Kidney (tissue), 14 donors: ENCODE data around the gene SLC6A15. TPM values are rescaled to one million over a fixed set of nuclear protein-coding genes. Genes with fewer than 3 reads are reported as not detected.

ENCODE experiments used
- DNase-seq, 5 donors: peaks; one replicate each; pipeline ENCODE4 v3.0.0-alpha.2; 2013 to 2020
- FAIRE-seq: peaks from 2 replicates; lab custom pipeline; 2012; peaks lifted over from hg19 to GRCh38; lab: Jason Lieb, UNC
- H3K27ac ChIP-seq, 2 donors: one replicate each; pipeline ENCODE4 v1.7.0; 2013; ENCODE audit warnings: low read depth in 2 of 2, low read length in 2 of 2, inconsistent platforms in 1 of 2
- H3K27me3 ChIP-seq: one replicate; pipeline ENCODE4 v1.7.1; 2013; ENCODE audit warnings: low read length, inconsistent platforms; ENCODE audit not compliant: control insufficient read depth, insufficient read depth
- H3K36me3 ChIP-seq, 3 donors: one replicate each; pipeline versions ENCODE4 v1.7.0 to v1.7.1; 2013; ENCODE audit warnings: low read length in 3 of 3, control low read depth in 1 of 3, inconsistent platforms in 1 of 3; ENCODE audit not compliant: insufficient read depth in 3 of 3, control insufficient read depth in 2 of 3
- H3K4me1 ChIP-seq, 3 donors: one replicate each; pipeline versions ENCODE4 v1.7.0 to v1.7.1; 2013; ENCODE audit warnings: low read length in 3 of 3, inconsistent platforms in 1 of 3, low read depth in 1 of 3; ENCODE audit not compliant: control insufficient read depth in 2 of 3, insufficient read depth in 2 of 3
- H3K4me3 ChIP-seq, 3 donors: one replicate each; pipeline versions ENCODE4 v1.7.0 to v1.8.1; 2013; ENCODE audit warnings: low read length in 3 of 3, control low read depth in 1 of 3, inconsistent platforms in 1 of 3
- H3K9ac ChIP-seq, 3 donors: one replicate each; pipeline versions ENCODE4 v1.7.0 to v1.7.1; 2013; ENCODE audit warnings: low read length in 3 of 3, control low read depth in 1 of 3, inconsistent platforms in 1 of 3
- H3K9me3 ChIP-seq, 3 donors: one replicate each; pipeline versions ENCODE4 v1.7.0 to v1.7.1; 2013; ENCODE audit warnings: low read length in 3 of 3, control low read depth in 1 of 3, inconsistent platforms in 1 of 3; ENCODE audit not compliant: control insufficient read depth in 2 of 3, insufficient read depth in 1 of 3
- intact Hi-C: fragments of 100-400 bp; cut with DNase I; formaldehyde crosslinking; loops from one replicate; pipeline ENCODE4 v1.11.1; 2022
- polyA plus RNA-seq: library from polyadenylated mRNA; stranded (reverse); fragments of 350-450 nt; fragmentation: Illumina TruSeq; extraction: RNeasy Lipid Tissue Mini Kit (QIAGEN cat#74804); gene quantifications from one replicate; pipeline ENCODE4 v1.2.3, GENCODE V29; 2014; ENCODE audit warnings: low read depth, low replicate concordance; ENCODE audit not compliant: insufficient read depth
- total RNA-seq: library from RNA; stranded (reverse); fragmentation: NEBNext Ultra II Directional; extraction: Animal tissue kit (Norgen Biotek cat#: 25700); gene quantifications from one replicate; pipeline ENCODE4 v1.2.1, GENCODE V29; 2021
- TF ChIP-seq, protein P1 (sequence below): IDR thresholded peaks from 3 replicates; pipeline ENCODE4 v1.5.1; 2012; ENCODE audit warnings: mild to moderate bottlenecking, moderate library complexity, borderline replicate concordance; ENCODE audit not compliant: insufficient read depth; ENCODE audit errors: extremely low read depth
- donor health status: control.
- donor health status: control.
- donor health status: control.
- donor health status: control.
- donor health status: control.
- donor health status: DM: yes; HTN: yes; CAD: no.
- donor health status: Normal renal cell carcinoma (clear cell type).

SLC6A15 gene
- total and polyA plus RNA-seq, 2 donors from 2014 or later: 0.28 TPM; not detected in 1

DNA sequence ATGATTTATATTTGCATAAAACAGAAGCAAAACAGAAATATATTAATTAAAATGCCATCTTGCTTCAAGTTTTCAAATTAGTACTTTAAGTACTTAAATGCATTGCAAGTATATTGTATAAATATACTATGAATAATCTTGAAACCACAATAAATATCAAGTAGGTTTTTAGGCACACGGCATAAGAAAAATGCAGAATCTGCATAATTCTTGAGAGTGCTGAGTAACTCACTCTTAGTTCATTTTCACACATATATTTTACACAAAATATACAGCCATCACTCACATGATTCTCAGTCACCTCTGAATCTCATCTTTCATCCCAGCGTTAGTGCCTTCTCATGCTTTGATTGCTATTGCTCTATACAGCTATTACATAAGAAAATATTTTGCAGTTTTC is 51.9 kb downstream of the SLC6A15 start:
- no peaks in the 10 kb centered on the region for H3K27me3 ChIP-seq
- no peaks in the 10 kb centered on the region for H3K9me3 ChIP-seq
- TF ChIP-seq, protein P1, sequence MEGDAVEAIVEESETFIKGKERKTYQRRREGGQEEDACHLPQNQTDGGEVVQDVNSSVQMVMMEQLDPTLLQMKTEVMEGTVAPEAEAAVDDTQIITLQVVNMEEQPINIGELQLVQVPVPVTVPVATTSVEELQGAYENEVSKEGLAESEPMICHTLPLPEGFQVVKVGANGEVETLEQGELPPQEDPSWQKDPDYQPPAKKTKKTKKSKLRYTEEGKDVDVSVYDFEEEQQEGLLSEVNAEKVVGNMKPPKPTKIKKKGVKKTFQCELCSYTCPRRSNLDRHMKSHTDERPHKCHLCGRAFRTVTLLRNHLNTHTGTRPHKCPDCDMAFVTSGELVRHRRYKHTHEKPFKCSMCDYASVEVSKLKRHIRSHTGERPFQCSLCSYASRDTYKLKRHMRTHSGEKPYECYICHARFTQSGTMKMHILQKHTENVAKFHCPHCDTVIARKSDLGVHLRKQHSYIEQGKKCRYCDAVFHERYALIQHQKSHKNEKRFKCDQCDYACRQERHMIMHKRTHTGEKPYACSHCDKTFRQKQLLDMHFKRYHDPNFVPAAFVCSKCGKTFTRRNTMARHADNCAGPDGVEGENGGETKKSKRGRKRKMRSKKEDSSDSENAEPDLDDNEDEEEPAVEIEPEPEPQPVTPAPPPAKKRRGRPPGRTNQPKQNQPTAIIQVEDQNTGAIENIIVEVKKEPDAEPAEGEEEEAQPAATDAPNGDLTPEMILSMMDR: no peak
- no peak for DNase-seq
- intact Hi-C loops: no loop called here
- H3K4me3 ChIP-seq: no peak overlapping the region
- H3K27ac ChIP-seq: no peak overlapping the region
- H3K9ac ChIP-seq: no peak overlapping the region
- no peak for FAIRE-seq
- H3K4me1 ChIP-seq: no peaks in the 10 kb centered on the region
- H3K36me3 ChIP-seq: no peaks in the 10 kb centered on the region

- Histone ChIP-seq H3K4me1 (no peaks in the 10 kb centered on the region), H3K9me3 (no peaks in the 10 kb centered on the region), H3K9ac (no peak overlapping the region), H3K27me3 (no peaks in the 10 kb centered on the region), H3K27ac (no peak overlapping the region), H3K36me3 (no peaks in the 10 kb centered on the region), H3K4me3 (no peak overlapping the region)
- intact Hi-C loops: no loop called here
- DNase-seq (no peak), FAIRE-seq (no peak)
- TF ChIP-seq, protein P1: no peak
Observed at GRCh38 chr12:84858796-84859195, 53.8 kb downstream of the SLC6A15 start.

GRCh38 chr12:84857525-84858208 is 54.9 kb downstream of the SLC6A15 start:
- intact Hi-C loops: no loop called here

More at GRCh38 chr12:84857525-84858208, 54.9 kb downstream of the SLC6A15 start:
- Histone ChIP-seq H3K9ac (no peak overlapping the region), H3K9me3 (no peaks in the 10 kb centered on the region), H3K4me3 (no peak overlapping the region), H3K27ac (no peak overlapping the region), H3K36me3 (no peaks in the 10 kb centered on the region), H3K4me1 (no peaks in the 10 kb centered on the region), H3K27me3 (no peaks in the 10 kb centered on the region)
- DNase-seq (no peak), FAIRE-seq (no peak)
- TF ChIP-seq, protein P1: no peak
